ENCODE results near the gene TMEM94. TPM values are rescaled to one million over a fixed set of nuclear protein-coding genes. Genes with fewer than 3 reads are reported as not detected.
"Not testable (repeated sequence)": the region's sequence is repeated elsewhere in the genome, so short reads cannot be mapped to it uniquely, and the experiment has no call there.

The TMEM94 gene
- polyA plus RNA-seq (2013, experiment 1 of 2; ENCODE audit: insufficient read length): 31.5 TPM
- polyA plus RNA-seq (2013, experiment 2 of 2; ENCODE audit: insufficient read length): 31.8 TPM

DNA sequence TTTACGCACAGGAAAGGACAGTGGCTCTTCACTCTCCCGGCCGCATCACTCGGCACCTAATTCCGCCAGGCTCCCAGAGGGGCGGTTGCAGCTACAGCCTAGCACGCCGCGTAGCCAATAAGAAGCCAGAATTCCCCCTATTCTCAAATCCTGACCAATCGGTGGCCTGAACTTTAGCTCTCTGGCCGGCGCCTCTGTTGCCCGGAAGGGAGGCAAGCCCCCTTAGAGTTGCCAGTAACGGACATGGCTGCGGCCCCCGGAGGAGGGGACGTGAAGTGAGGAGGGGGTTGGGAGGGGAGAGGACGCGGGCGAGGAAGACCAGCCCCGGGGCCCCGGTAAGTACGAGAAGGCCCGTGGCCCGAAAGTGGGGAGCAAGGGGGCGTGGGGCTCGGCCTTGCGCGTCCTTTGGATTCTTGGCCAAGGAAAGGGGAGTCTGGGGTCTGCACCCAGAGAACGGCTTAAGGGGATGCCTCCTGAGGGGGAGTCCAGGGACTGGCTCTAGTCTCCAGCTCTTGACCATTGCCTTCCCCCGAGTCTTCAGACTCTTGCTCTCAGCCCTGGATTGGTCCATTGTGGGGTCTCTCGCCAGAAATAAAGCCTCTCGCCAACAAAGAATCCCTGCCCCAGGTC, at the start of gene TMEM94:
Gene TMEM94, plus strand, starts transcription at position 219 of the 630 bp plus-strand sequence. CDS start 15,271 bp downstream, outside the sequence.
- peak; percentile 98 for DNase-seq

DNA sequence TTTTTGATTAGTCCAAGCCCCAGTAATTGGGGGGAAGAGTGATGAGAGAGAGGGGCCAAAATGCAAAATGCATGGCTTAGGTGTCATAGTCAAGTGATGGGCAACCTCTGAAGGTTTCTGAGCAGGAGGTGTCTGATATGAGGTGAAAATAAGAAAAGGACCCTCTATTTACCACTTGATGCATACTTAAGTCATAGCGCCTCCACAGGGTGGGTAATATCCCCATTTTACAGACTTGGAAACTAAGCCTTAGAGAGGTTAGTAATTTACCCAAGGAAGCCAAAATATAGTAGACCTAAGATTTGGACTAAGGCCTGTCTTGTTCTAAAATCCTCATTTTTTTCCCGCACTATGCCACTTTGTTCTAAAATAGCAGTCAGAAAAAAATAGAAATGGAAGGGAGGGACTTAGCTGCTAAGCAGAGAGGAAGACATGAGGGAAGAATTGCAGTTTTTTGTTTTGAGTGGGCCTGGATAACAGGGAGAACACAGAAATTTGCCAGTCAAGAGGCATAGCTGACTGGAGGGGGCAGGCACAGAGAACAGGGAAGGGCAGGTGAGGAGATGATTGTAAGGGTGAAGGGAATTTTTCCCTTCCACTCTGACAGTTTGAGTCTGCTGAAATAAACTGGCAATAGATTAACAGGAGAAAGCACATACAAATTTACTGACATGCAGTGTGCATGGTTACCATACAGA, 48.6 kb upstream of the TMEM94 start:
- no peak for DNase-seq

DNA sequence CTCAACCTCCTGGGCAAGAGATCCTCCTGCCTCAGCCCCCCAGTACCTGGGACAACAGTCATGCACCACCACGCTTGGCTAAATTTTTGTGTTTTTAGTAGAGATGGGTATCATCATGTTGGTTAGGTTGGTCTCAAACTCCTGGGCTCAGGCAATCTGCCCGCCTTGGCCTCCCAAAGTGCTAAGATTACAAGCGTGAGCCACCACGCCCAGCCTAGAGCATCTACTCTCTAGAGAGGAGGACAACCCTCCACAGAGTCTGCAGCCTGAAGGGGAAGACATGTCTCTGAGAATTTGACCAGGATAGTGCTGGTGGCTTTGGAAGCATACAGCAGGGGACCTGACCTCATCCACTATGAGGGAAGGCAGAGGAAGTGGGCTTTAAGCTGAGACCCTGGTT, 46.3 kb upstream of the TMEM94 start:
- no peak for DNase-seq

GRCh38 chr17:75411328-75412067, 44.9 kb upstream of the TMEM94 start:
- no peak for DNase-seq

DNA sequence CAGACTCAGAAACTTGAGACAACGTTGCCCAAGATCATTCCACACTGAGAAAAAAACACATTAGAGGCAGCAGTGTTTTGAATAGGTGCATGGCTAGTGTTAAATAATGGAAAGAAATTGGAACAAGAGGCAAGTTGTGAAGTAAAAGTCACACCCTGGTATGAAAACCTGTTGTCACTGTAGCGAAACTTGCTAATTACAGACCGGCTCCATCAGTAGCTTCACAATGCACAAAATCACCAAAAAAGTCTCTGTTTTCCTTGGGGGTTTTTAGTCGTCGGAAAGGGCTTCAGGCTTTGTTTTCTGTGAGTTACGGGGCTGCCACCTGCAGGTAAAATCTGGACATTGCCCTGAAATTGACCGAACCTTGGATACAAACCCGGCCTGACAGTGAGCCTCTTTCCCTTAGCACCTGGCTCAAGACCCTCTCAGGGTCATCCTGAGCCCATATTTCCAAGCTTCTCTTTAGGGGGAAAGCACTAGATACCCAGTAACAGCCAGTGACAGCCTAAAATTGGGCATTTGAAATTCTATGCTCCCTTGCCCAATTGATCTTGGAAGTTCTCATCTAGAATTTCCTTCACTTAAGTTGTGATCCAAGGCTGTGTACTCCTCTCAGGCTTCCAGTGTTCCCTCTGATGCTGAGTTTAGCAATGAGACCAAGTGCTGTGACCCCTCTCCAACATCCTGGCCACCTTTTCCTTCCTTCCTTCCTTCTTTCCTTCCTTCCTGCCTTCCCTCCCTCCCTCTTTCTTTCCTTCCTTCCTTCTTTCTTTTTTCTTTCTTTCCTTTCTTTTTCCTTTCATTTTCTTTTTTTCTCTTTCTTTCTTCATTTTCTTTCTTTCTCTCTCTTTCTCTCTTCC, 43.7 kb upstream of the TMEM94 start:
- DNase-seq: peak; percentile 65

DNA sequence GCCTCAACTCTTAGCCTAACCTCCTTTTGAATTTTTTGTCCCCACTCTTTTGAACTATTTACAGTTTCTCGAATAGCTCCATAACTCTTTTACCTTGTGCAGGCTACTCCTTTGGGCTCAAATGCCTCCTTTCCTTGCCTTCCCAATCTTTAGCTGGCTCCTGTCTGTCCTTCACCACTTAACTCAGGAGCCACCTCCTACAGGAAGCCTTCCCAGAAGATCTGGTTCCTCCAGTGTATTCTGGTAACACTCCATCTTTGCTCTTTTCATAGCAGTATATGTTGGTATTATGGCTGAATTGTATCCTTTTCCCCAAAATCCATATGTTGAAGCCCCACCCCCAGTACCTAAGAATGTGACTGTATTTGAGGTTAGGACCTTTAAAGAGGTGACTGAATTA, 41.9 kb upstream of the TMEM94 start:
- no peak for DNase-seq

- no peak for DNase-seq
Measured at GRCh38 chr17:75416006-75416405, 40.4 kb upstream of the TMEM94 start.

DNA sequence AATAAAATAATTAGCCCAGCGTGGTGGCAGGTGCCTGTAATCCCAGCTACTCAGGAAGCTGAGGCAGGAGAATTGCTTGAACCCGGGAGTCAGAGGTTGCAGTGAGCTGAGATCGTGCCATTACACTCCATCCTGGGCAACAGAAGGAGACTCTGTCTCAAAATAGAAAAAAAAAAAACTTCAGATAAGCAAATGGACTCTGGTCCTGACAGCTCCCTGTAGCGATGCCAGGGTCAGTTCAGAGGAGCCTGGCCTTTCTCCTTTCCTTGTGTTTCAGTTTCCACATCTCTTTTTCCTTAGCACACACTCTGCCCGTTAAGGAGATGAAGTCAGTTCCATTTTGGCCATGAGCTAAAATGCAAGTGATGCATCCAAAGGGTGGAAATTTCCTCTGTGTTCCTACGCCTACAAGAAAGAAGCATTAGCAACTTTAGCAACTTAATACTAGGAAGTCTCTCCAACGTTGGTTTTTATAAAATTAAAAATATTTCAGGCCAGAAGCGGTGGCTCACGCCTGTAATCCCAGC, 39.3 kb upstream of the TMEM94 start:
- no peak for DNase-seq

GRCh38 chr17:75418531-75418930, 37.9 kb upstream of the TMEM94 start:
- no peak for DNase-seq

GRCh38 chr17:75428543-75429469, 27.6 kb upstream of the TMEM94 start:
- peak; percentile 91 for DNase-seq

GRCh38 chr17:75430159-75430974, 26.1 kb upstream of the TMEM94 start:
- DNase-seq: peak; percentile 99

- no peak for DNase-seq
Measured at GRCh38 chr17:75433218-75433783, 23.1 kb upstream of the TMEM94 start.

DNA sequence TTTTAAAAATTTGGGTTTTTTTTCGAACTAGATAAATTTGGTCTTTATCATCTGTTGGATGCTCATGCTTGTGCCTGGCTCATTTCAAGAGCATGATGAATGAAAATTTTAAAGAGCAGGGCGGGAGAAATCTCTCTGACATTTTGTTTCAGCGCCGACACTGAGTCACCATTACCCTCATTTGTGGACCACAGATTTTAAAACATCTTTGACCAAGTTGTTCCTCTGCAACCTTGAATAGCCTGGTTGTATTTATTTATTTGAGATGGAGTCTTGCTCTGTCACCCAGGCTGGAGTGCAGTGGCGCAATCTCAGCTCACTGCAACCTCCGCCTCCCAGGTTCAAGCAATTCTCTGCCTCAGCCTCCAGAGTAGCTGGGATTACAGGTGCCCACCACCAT, 22.0 kb upstream of the TMEM94 start:
- not testable (repeated sequence) for DNase-seq

GRCh38 chr17:75437404-75437803, 19.0 kb upstream of the TMEM94 start:
- DNase-seq: not testable (repeated sequence)

GRCh38 chr17:75439287-75439686, 17.1 kb upstream of the TMEM94 start:
- DNase-seq: no peak

DNA sequence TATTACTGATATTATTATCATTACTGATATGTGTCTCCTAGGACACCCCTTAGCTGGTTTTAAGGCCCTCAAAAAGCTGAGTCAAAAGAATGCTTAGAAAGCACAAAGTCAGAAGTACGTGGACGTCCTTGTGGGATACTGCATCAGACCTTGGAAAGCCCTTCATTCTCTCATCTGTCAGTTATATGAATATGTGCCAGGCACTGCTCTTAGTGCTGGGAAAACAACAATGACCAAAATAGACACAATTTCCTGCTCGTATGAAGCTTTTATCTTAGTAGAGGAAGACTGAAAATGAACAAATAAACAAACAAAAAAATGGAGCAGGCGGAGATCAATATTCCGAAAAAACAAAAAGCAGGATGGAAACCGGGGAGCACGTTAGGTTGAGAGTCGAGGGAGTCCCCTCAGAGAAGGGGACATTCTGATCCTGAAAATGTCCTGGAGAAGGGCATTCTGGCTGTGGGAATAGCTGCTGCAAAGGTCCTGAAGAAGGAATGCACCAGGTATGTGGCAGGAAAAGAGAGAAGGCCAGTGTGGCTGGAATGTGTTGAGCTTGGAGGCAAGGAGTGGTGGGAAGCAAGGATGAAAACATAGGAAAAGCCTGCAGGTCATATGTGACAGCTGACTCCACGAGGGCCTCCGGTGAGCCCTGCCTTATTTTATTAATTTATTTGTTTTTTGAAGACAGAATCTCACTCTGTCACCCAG, 15.5 kb upstream of the TMEM94 start:
- no peak for DNase-seq

GRCh38 chr17:75442168-75443103, 14.0 kb upstream of the TMEM94 start:
- DNase-seq: no peak

DNA sequence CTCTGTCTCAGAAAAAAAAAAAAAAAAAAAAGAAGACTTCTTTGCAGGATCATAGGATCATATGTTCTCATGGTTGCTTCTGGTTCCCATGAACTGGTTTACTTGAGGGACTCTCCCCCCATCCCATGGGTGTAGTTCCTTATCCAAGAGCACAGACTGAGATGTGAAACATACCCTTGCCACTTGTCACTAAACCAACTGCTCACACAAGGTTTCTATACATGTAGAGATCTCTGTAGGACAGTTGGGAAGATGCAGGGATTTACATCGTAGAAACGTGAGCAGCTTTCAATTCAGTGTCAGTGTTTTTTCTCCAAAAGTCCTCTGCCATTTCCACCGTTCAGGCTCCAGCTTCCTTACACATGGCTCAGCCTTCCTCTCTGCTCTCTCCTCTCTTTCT, 11.1 kb upstream of the TMEM94 start:
- no peak for DNase-seq

Measured in fibroblast of skin of back (primary cell).